Ishikawa (cell line): ENCODE results near the gene MAGEA9.
"Not testable (repeated sequence)": the region's sequence is repeated elsewhere in the genome, so short reads cannot be mapped to it uniquely, and the experiment has no call there.

ENCODE experiments used
- CEBPB ChIP-seq: IDR thresholded peaks from 2 replicates; pipeline ENCODE4 v1.6.1; 2012
- CREB1 ChIP-seq: IDR thresholded peaks from 2 replicates; pipeline ENCODE4 v1.6.1; 2012; ENCODE audit warnings: low read depth
- EP300 ChIP-seq: IDR thresholded peaks from 2 replicates; pipeline ENCODE4 v1.6.1; 2012; ENCODE audit warnings: borderline replicate concordance
- TEAD4 ChIP-seq: IDR thresholded peaks from 2 replicates; pipeline ENCODE4 v1.6.1; 2012
- ZBTB7A ChIP-seq: IDR thresholded peaks from 2 replicates; pipeline ENCODE4 v1.6.1; 2012; ENCODE audit warnings: low read depth
- TF ChIP-seq, protein P1 (sequence below): IDR thresholded peaks from 2 replicates; pipeline ENCODE4 v1.6.1; 2012; ENCODE audit warnings: low read depth, mild to moderate bottlenecking
- TF ChIP-seq, protein P2 (sequence below): IDR thresholded peaks from 2 replicates; pipeline ENCODE4 v1.6.1; 2012
- TF ChIP-seq, protein P3 (sequence below): IDR thresholded peaks from 2 replicates; pipeline ENCODE4 v1.6.1; 2012

DNA sequence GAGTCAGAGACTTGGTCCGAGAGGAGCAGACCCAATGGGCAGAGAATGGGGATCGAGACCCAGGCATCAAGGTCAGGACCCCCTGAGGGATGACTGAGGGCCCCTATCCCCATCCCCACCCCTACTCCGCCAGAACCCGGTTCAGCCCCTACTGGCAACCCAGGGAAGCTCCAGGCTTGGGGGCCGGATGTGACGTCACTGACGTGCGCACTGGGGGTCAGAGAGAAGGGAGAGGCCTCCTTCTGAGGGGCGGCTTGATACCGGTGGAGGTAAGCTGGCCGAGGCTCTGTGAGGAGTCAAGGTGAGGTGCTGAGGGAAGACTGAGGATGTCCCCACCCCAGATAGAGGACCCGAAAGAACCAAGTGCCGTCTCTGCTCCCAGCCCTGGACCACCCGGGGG lies at the start of gene MAGEA9:
- not testable (repeated sequence) for TF ChIP-seq CREB1, ZBTB7A, EP300, CEBPB, TEAD4
- TF ChIP-seq, protein P1, sequence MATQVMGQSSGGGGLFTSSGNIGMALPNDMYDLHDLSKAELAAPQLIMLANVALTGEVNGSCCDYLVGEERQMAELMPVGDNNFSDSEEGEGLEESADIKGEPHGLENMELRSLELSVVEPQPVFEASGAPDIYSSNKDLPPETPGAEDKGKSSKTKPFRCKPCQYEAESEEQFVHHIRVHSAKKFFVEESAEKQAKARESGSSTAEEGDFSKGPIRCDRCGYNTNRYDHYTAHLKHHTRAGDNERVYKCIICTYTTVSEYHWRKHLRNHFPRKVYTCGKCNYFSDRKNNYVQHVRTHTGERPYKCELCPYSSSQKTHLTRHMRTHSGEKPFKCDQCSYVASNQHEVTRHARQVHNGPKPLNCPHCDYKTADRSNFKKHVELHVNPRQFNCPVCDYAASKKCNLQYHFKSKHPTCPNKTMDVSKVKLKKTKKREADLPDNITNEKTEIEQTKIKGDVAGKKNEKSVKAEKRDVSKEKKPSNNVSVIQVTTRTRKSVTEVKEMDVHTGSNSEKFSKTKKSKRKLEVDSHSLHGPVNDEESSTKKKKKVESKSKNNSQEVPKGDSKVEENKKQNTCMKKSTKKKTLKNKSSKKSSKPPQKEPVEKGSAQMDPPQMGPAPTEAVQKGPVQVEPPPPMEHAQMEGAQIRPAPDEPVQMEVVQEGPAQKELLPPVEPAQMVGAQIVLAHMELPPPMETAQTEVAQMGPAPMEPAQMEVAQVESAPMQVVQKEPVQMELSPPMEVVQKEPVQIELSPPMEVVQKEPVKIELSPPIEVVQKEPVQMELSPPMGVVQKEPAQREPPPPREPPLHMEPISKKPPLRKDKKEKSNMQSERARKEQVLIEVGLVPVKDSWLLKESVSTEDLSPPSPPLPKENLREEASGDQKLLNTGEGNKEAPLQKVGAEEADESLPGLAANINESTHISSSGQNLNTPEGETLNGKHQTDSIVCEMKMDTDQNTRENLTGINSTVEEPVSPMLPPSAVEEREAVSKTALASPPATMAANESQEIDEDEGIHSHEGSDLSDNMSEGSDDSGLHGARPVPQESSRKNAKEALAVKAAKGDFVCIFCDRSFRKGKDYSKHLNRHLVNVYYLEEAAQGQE: not testable (repeated sequence)
- TF ChIP-seq, protein P2, sequence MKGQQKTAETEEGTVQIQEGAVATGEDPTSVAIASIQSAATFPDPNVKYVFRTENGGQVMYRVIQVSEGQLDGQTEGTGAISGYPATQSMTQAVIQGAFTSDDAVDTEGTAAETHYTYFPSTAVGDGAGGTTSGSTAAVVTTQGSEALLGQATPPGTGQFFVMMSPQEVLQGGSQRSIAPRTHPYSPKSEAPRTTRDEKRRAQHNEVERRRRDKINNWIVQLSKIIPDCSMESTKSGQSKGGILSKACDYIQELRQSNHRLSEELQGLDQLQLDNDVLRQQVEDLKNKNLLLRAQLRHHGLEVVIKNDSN: not testable (repeated sequence)
- TF ChIP-seq, protein P3, sequence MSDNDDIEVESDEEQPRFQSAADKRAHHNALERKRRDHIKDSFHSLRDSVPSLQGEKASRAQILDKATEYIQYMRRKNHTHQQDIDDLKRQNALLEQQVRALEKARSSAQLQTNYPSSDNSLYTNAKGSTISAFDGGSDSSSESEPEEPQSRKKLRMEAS: not testable (repeated sequence)
